GM08714 (cell line): Measurements from ENCODE around the gene CIT.
"Not testable (repeated sequence)": the region's sequence is repeated elsewhere in the genome, so short reads cannot be mapped to it uniquely, and the experiment has no call there.

ENCODE experiments used
- H3K4me3 ChIP-seq: fragments of 200-500 bp; sonication (Bioruptor generic); 2 replicates; pipeline ENCODE4 v1.5.1; 2014; ENCODE audit warnings: mild to moderate bottlenecking, low read length, inconsistent platforms
- ZNF274 ChIP-seq: IDR thresholded peaks from 2 replicates; pipeline ENCODE4 v1.6.1; 2012; ENCODE audit warnings: mild to moderate bottlenecking, low read depth, low read length

The CIT gene

GRCh38 chr12:119666226-119666795, 210.8 kb downstream of the CIT start:
- H3K4me3 ChIP-seq: no peak overlapping the region; the same call in 1 of the 2 replicates
- no peak for TF ChIP-seq ZNF274

- no peak overlapping the region for H3K4me3 ChIP-seq
- no peak for TF ChIP-seq ZNF274
Measured at GRCh38 chr12:119665164-119665929, 211.8 kb downstream of the CIT start.

- H3K4me3 ChIP-seq: no peak overlapping the region
- no peak for TF ChIP-seq ZNF274
Measured at GRCh38 chr12:119664642-119665041, 212.5 kb downstream of the CIT start.

GRCh38 chr12:119661882-119662281, 215.2 kb downstream of the CIT start:
- H3K4me3 ChIP-seq: no peak overlapping the region
- no peak for TF ChIP-seq ZNF274

GRCh38 chr12:119660076-119660475, 217.0 kb downstream of the CIT start:
- no peak overlapping the region for H3K4me3 ChIP-seq
- no peak for TF ChIP-seq ZNF274

GRCh38 chr12:119659289-119659897, 217.7 kb downstream of the CIT start:
- no peak overlapping the region for H3K4me3 ChIP-seq
- TF ChIP-seq ZNF274: no peak

- not testable (repeated sequence) for H3K4me3 ChIP-seq
Measured at GRCh38 chr12:119658166-119658565, 219.0 kb downstream of the CIT start.

- H3K4me3 ChIP-seq: not testable (repeated sequence)
Measured at GRCh38 chr12:119657001-119657400, 220.1 kb downstream of the CIT start.

- no peak for TF ChIP-seq ZNF274
- H3K4me3 ChIP-seq: no peak overlapping the region
Measured at GRCh38 chr12:119652665-119653064, 224.5 kb downstream of the CIT start.

- TF ChIP-seq ZNF274: no peak
- H3K4me3 ChIP-seq: no peak overlapping the region
Measured at GRCh38 chr12:119649202-119649808, 227.8 kb downstream of the CIT start.

GRCh38 chr12:119645535-119646059, 231.5 kb downstream of the CIT start:
- no peak overlapping the region for H3K4me3 ChIP-seq
- TF ChIP-seq ZNF274: no peak

- H3K4me3 ChIP-seq: no peak overlapping the region
- TF ChIP-seq ZNF274: no peak
Measured at GRCh38 chr12:119644930-119645329, 232.2 kb downstream of the CIT start.

GRCh38 chr12:119642986-119643385, 234.1 kb downstream of the CIT start:
- H3K4me3 ChIP-seq: no peak overlapping the region
- no peak for TF ChIP-seq ZNF274
